Thyroid gland (tissue), 4 donors: Measurements from ENCODE around the gene PCBD1.

Experiments used
- CTCF ChIP-seq, 6 experiments: fragments of 200-600 bp in 3 of 6; fragments of 450-650 bp in 3 of 6; sonication (generic) in 3 of 6; IDR thresholded peaks; one replicate each; pipeline ENCODE4 v1.5.1; 2016 to 2019; ENCODE audit warnings: antibody characterized with exemption in 6 of 6, mild to moderate bottlenecking in 2 of 6, inconsistent platforms in 1 of 6, moderate library complexity in 1 of 6
- POLR2A ChIP-seq, 2 donors: fragments of 450-650 bp; IDR thresholded peaks; one replicate each; pipeline ENCODE4 v1.6.1; 2017; ENCODE audit warnings: antibody characterized with exemption in 2 of 2, mild to moderate bottlenecking in 2 of 2, moderate library complexity in 1 of 2

- TF ChIP-seq CTCF (IDR thresholded peaks at IDR 0.05): no peak
- no peak for TF ChIP-seq POLR2A (IDR thresholded peaks at IDR 0.05)
These were observed 46.3 kb upstream of the PCBD1 start for GRCh38 chr10:70934701-70935100.
